ENCODE results near the gene C5orf22.

C5orf22 gene

GRCh38 chr5:31604644-31605043 lies 72.5 kb downstream of the C5orf22 start:
- no peak for DNase-seq (ENCODE audit: low read depth)

All from non-pigmented ciliary epithelial cell (primary cell).